AG09309 (cell line): ENCODE results near the gene TAF11.
A peak's percentile ranks its signal among the peaks of the same experiment; 100 is the strongest.
"Not testable (repeated sequence)": the region's sequence is repeated elsewhere in the genome, so short reads cannot be mapped to it uniquely, and the experiment has no call there.

ENCODE experiments used
- DNase-seq: peaks from one replicate; pipeline ENCODE4 v3.0.0-alpha.2; 2010; ENCODE audit warnings: low read depth
- H3K4me3 ChIP-seq: 2 replicates; pipeline ENCODE4 v1.5.1; 2011; ENCODE audit warnings: mild to moderate bottlenecking, low read depth, low read length, moderate library complexity; ENCODE audit not compliant: control insufficient read depth
- TF ChIP-seq, protein P1 (sequence below): IDR thresholded peaks from 2 replicates; pipeline ENCODE4 v1.5.1; 2011; ENCODE audit warnings: mild to moderate bottlenecking, low read depth, low read length, inconsistent platforms; ENCODE audit not compliant: insufficient read depth, control insufficient read depth; ENCODE audit errors: missing control alignments

TAF11 gene

DNA sequence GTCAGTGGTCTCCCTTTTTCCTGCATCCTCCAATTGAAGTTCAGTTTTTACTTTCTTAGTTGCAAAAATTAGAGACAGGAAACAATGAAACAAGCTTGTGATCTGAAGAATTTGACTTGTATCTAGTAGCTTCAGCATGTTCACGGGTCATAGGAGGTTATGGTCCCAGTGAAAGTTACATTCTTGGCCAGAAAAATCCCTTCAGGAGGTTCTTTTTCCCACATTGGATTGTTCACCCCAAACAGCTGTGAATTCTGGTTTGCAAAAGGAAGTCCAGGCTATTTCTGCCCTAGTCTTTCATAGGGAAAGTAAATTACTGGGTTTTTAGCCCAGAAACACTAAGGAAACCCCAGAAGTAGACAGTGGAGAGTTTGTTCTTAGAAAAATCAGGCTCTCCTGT lies 9.3 kb upstream of the TAF11 start:
- no peak overlapping the region for H3K4me3 ChIP-seq
- no peak for DNase-seq
- TF ChIP-seq, protein P1, sequence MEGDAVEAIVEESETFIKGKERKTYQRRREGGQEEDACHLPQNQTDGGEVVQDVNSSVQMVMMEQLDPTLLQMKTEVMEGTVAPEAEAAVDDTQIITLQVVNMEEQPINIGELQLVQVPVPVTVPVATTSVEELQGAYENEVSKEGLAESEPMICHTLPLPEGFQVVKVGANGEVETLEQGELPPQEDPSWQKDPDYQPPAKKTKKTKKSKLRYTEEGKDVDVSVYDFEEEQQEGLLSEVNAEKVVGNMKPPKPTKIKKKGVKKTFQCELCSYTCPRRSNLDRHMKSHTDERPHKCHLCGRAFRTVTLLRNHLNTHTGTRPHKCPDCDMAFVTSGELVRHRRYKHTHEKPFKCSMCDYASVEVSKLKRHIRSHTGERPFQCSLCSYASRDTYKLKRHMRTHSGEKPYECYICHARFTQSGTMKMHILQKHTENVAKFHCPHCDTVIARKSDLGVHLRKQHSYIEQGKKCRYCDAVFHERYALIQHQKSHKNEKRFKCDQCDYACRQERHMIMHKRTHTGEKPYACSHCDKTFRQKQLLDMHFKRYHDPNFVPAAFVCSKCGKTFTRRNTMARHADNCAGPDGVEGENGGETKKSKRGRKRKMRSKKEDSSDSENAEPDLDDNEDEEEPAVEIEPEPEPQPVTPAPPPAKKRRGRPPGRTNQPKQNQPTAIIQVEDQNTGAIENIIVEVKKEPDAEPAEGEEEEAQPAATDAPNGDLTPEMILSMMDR: no peak

DNA sequence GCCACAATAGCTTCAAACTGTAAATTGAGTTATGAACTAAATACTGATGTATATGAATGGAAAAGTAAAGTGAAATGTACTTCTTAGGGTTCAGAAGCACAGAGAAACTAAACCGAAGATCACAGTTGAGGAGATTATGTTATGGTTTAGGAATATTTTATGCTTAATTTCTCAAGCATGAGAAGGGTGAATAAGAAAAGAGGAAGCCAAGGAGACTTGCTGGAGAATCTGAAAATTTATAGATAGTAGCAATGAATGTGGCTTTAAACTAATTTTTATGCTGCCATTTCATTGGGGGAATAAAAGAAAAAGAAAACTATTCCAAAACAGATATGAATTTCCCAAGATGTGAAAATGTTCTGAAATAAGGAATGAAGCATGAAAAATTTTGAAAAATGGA lies 6.9 kb upstream of the TAF11 start:
- DNase-seq: no peak
- H3K4me3 ChIP-seq: no peak overlapping the region
- TF ChIP-seq, protein P1: no peak

DNA sequence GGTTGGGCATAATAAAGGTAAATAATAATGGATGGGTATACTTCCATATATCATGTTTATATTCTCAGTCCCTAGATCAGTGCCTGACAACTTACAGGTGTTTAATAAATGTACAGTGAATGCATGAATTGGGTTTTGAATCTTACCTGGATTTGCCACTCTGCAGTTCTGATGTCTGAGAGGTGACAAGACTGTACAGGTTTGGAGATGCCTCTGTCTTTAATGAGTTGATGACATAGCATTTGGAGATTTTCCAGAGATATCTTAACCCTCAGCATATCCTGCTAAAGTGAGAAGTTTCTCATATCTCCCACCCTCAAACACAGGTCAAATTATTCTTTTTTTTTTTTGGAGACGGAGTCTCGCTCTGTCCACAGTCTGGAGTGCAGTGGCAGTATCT lies 3.5 kb upstream of the TAF11 start:
- no peak overlapping the region for H3K4me3 ChIP-seq
- TF ChIP-seq, protein P1: no peak
- DNase-seq: no peak

DNA sequence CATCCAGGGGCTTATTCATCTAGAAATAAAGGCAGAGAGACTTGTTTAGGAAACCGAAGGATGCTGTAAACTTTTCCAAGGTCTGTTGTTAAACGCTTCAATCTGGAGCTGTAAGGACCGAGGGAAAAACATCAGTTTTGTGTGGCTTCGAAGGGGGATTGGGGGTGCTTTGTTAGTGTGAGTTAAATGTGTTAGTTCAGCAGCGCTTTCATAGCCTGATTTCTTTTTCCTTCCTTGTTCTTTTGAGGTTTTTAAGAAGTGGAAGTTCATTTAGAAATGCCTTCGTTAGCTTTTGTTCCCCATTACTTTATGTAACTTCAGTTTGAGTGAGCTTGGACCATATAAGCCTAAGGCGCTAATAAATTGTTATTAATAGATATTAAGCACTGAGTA lies 2.7 kb upstream of the TAF11 start:
- TF ChIP-seq, protein P1: no peak
- DNase-seq: no peak
- peak overlapping the region; percentile 87 for H3K4me3 ChIP-seq

DNA sequence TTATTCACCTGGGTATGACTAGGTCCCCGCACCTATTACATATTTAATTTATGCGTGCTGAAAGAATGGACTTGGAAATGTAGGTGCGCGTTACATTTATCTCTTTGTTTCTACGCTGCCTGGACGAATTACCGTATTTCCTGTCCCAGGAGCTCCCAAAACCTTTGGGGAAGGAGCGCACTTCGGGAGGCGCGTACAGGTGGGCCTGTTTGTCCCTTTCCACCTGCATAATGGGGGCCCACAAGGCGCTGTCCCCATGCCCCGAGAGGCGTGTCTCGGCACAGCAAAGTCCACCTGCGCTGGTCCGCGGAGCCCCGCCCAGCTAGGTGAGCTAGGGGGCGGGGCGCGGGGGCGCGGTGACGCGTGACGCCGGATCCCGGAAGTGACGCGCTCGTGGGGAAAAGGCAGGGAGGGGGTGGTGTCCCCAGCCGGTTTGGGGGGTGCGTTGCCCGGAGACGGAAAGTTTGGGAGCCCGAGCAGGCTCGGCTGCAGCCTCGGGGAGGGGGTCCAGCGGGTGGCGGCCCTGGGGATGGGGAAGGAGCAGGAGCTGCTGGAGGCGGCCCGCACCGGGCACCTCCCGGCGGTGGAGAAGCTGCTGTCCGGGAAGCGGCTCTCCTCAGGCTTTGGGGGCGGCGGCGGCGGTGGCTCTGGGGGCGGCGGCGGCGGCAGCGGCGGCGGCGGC lies 1.2 kb upstream of the TAF11 start, which contains the start of gene ANKS1A:
Gene ANKS1A, plus strand, starts transcription at position 382 of the 682 bp plus-strand sequence. Its CDS starts 148 bp downstream, at position 530.
- TF ChIP-seq, protein P1: no peak
- no peak for DNase-seq
- H3K4me3 ChIP-seq: peak within 1 kb of the TSS; percentile 87

DNA sequence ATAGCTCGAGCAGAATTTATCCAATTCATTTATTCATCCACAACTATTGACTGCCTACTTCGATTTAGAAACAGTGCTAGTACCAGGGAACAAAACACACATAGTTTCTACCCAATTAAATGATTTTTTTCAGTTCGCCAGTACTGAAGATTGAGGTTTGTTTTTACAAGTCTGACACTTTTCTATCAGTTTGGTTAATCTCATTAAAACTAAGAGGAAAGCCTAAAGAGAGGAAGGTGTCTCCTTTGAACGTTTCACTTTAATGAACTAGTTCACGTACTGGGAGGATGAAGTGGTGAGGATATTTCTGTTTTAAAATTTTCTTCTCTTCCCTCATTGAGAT lies 643 bp upstream of the TAF11 start:
- peak overlapping the region; percentile 87 for H3K4me3 ChIP-seq
- TF ChIP-seq, protein P1: no peak
- no peak for DNase-seq

DNA sequence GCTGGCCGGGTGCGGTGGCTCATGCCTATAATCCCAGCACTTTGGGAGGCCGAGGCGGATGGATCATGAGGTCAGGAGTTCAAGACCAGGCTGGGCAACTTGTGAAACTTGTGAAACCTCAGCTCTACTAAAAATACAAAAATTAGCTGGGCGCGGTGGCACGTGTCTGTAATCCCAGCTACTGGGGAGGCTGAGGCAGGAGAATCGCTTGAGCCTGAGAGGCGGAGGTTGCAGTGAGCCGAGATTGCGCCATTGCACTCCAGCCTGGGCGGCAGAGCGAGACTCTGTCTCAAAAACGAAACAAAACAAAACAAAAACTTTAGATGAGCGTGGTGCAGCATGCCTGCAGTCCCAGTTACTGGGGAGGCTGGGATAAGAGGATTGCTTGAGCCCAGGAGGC lies 2.0 kb downstream of the TAF11 start:
- H3K4me3 ChIP-seq, DNase-seq: not testable (repeated sequence)
